Measurements from ENCODE around the gene CNTNAP1.
A peak's percentile ranks its signal among the peaks of the same experiment; 100 is the strongest.

CNTNAP1 gene

DNA sequence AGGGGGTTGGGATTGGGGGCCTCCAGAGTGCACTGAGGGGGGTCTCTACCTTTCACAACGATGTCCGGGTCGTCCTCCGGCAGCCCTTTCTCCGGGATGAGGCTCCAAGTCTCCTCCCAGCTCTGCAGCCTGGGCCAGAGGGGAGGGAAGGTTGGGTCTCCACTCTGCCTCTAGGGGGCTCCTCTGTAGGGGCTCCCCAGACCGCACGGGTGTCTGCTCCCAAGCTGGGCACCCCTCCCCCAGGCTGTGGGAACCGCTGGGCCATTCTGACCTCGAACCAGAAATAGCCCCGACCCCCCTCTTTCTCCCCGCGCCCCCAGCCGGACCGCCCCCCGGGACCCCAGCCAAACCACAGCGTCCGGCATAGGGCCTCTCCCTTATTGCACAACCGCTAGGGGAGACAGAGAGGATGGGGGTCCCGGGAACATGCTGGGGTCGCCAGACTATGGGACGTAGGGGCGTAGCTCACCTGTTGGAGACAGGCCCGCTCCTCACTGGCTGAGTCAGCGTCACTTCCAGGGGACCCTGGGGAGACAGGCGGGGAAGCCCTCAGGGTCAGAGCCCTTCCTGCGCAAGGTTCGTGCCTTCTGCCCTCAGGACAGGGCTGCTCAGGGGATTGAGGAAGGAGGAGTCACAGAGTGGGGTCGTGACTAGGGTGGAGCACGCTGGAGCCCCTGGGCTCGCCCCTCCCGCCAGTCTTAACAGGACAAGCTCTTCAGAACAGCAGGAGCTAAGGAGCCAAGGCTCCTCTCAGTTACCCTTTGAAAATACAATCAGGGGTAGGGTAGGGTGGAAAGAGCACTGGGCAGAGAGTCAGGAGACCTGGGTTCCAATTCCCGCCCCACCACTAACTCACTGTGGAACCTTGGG, 8.2 kb upstream of the CNTNAP1 start:
- Histone ChIP-seq H3K27me3 (ENCODE audit: insufficient read depth, low read length) (peaks cover 16% of the 10 kb centered on the region; the same call in 1 of the 2 replicates), H3K4me3 (ENCODE audit: low read depth, low read length, poor library complexity, severe bottlenecking) (no peak overlapping the region), H3K79me2 (ENCODE audit: insufficient read depth, low read length) (no peaks in the 10 kb centered on the region), H2AFZ (ENCODE audit: low read length) (no peak overlapping the region), H3K9ac (ENCODE audit: low read length) (no peak overlapping the region), H3F3A (ENCODE audit: insufficient read depth, low read length) (no peaks in the 10 kb centered on the region), H4K20me1 (ENCODE audit: insufficient read depth, low read length) (no peaks in the 10 kb centered on the region), H3K4me2 (ENCODE audit: low read length) (peak overlapping the region; percentile 13), H3K9me3 (ENCODE audit: low read length) (no peaks in the 10 kb centered on the region), H3K9me2 (ENCODE audit: low read depth, low read length) (no peaks in the 10 kb centered on the region), H3K27ac (ENCODE audit: low read depth, low read length, poor library complexity, severe bottlenecking) (no peak overlapping the region), H3K36me3 (ENCODE audit: insufficient read depth, low read length) (no peaks in the 10 kb centered on the region), H3K4me1 (ENCODE audit: insufficient read depth, low read length, severe bottlenecking) (peaks cover 52% of the 10 kb centered on the region)
- TF ChIP-seq, protein P1, sequence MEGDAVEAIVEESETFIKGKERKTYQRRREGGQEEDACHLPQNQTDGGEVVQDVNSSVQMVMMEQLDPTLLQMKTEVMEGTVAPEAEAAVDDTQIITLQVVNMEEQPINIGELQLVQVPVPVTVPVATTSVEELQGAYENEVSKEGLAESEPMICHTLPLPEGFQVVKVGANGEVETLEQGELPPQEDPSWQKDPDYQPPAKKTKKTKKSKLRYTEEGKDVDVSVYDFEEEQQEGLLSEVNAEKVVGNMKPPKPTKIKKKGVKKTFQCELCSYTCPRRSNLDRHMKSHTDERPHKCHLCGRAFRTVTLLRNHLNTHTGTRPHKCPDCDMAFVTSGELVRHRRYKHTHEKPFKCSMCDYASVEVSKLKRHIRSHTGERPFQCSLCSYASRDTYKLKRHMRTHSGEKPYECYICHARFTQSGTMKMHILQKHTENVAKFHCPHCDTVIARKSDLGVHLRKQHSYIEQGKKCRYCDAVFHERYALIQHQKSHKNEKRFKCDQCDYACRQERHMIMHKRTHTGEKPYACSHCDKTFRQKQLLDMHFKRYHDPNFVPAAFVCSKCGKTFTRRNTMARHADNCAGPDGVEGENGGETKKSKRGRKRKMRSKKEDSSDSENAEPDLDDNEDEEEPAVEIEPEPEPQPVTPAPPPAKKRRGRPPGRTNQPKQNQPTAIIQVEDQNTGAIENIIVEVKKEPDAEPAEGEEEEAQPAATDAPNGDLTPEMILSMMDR (IDR thresholded peaks at IDR 0.05; ENCODE audit: low read length), result peak; percentile 79
- TF ChIP-seq EZH2 (IDR thresholded peaks at IDR 0.05; ENCODE audit: borderline replicate concordance, low read length), result no peak

DNA sequence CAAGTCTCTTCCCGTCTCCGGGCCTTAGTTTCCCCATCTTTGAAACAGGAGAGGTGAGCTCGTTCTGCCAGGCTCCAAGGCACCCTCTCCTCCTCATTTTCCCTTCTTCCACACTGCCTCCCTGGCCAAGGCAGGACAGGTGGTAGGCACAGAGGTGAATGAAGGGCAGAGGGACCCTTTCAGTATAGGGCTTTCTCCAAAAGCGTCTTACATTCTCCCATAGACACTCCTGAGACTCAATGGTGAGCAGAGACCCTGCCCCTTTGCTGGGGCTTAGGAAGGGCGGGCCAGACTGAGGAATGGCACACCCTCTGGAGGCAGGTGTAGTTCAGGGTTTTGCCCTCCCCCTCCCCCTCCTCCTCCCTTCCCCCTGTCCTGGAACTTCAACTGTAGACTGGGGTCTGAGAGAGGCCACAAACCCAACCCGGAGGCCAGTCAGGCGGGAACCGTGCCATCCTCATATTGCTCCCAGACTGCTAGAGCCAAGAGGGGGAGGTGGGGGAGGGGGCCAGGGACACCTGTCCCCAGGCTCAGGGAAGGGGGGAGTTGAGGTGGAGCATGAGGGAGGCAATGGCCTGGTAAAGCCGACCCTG, 7.5 kb upstream of the CNTNAP1 start:
- Histone ChIP-seq H3K27me3 (ENCODE audit: insufficient read depth, low read length) (peaks cover 16% of the 10 kb centered on the region; the same call in 1 of the 2 replicates), H3K9me3 (ENCODE audit: low read length) (no peaks in the 10 kb centered on the region), H3K36me3 (ENCODE audit: insufficient read depth, low read length) (no peaks in the 10 kb centered on the region), H4K20me1 (ENCODE audit: insufficient read depth, low read length) (no peaks in the 10 kb centered on the region), H3K9me2 (ENCODE audit: low read depth, low read length) (no peaks in the 10 kb centered on the region), H3K4me3 (ENCODE audit: low read depth, low read length, poor library complexity, severe bottlenecking) (no peak overlapping the region), H3K4me1 (ENCODE audit: insufficient read depth, low read length, severe bottlenecking) (peaks cover 55% of the 10 kb centered on the region), H3K9ac (ENCODE audit: low read length) (no peak overlapping the region), H3F3A (ENCODE audit: insufficient read depth, low read length) (no peaks in the 10 kb centered on the region), H3K27ac (ENCODE audit: low read depth, low read length, poor library complexity, severe bottlenecking) (no peak overlapping the region), H3K4me2 (ENCODE audit: low read length) (peak overlapping the region; percentile 87), H3K79me2 (ENCODE audit: insufficient read depth, low read length) (no peaks in the 10 kb centered on the region), H2AFZ (ENCODE audit: low read length) (no peak overlapping the region)
- TF ChIP-seq EZH2 (IDR thresholded peaks at IDR 0.05; ENCODE audit: borderline replicate concordance, low read length), result no peak
- TF ChIP-seq, protein P1 (IDR thresholded peaks at IDR 0.05; ENCODE audit: low read length), result no peak

DNA sequence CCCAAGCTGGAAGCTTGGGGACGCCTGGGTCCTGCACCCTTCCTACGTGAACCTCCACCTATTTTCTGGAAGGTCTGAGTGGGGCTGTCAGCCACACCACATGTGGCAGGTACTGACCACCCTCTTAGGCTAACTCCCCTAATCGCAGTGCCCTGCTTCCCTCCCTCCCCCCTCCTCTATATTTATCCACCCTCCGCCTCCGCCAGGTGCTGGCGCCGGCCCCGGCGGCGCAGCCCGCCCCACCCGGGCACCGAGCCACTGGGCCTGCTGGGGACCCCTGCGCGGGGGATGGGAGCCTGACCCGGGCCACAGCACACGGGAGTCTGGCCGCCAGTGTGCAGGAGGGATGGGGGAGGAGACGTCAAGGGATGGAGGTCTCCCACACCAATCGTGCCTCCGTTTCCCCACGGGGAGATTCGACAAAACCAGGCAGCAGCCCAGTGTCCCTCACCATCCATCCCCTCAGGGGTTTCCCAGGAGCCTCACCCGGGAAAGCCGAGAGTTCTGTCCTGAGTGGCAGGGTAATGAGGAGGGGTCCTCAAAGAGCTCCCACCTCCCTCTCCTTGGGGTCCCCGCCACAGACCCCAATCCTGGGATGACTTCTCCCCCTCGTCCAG, 6.9 kb upstream of the CNTNAP1 start:
- Histone ChIP-seq H2AFZ (ENCODE audit: low read length) (no peak overlapping the region), H3K27me3 (ENCODE audit: insufficient read depth, low read length) (peaks cover 16% of the 10 kb centered on the region; the same call in 1 of the 2 replicates), H3K9me3 (ENCODE audit: low read length) (no peaks in the 10 kb centered on the region), H3K9me2 (ENCODE audit: low read depth, low read length) (no peaks in the 10 kb centered on the region), H3K36me3 (ENCODE audit: insufficient read depth, low read length) (no peaks in the 10 kb centered on the region), H4K20me1 (ENCODE audit: insufficient read depth, low read length) (no peaks in the 10 kb centered on the region), H3K4me3 (ENCODE audit: low read depth, low read length, poor library complexity, severe bottlenecking) (peak overlapping the region; percentile 71), H3K79me2 (ENCODE audit: insufficient read depth, low read length) (no peaks in the 10 kb centered on the region), H3K9ac (ENCODE audit: low read length) (peak overlapping the region; percentile 65; the same call in 1 of the 2 replicates), H3K4me2 (ENCODE audit: low read length) (peak overlapping the region; percentile 87), H3F3A (ENCODE audit: insufficient read depth, low read length) (no peaks in the 10 kb centered on the region), H3K27ac (ENCODE audit: low read depth, low read length, poor library complexity, severe bottlenecking) (no peak overlapping the region), H3K4me1 (ENCODE audit: insufficient read depth, low read length, severe bottlenecking) (peaks cover 55% of the 10 kb centered on the region)
- TF ChIP-seq, protein P1 (IDR thresholded peaks at IDR 0.05; ENCODE audit: low read length), result no peak
- no peak for TF ChIP-seq EZH2 (IDR thresholded peaks at IDR 0.05; ENCODE audit: borderline replicate concordance, low read length)
